Activated effector memory CD4-positive, alpha-beta T cell treated with Interleukin-2 at 50 U/mL for 16 hours (primary cell): ENCODE data around the gene ANO6.
"Not testable (repeated sequence)": the region's sequence is repeated elsewhere in the genome, so short reads cannot be mapped to it uniquely, and the experiment has no call there.

Source experiments
- DNase-seq: peaks from one replicate; pipeline ENCODE4 v3.0.0-alpha.2; 2020

The ANO6 gene

GRCh38 chr12:45315462-45315861, 99.6 kb downstream of the ANO6 start:
- DNase-seq = no peak

GRCh38 chr12:45317261-45317660, 101.4 kb downstream of the ANO6 start:
- DNase-seq = not testable (repeated sequence)

GRCh38 chr12:45322810-45323209, 106.9 kb downstream of the ANO6 start:
- DNase-seq = no peak

- no peak for DNase-seq
These were observed 108.5 kb downstream of the ANO6 start for GRCh38 chr12:45324391-45324790.

GRCh38 chr12:45326358-45326975, 110.6 kb downstream of the ANO6 start:
- DNase-seq = no peak

- no peak for DNase-seq
These were observed 112.0 kb downstream of the ANO6 start for GRCh38 chr12:45327823-45328383.

GRCh38 chr12:45329238-45329637, 113.3 kb downstream of the ANO6 start:
- no peak for DNase-seq

GRCh38 chr12:45329702-45330101, 113.8 kb downstream of the ANO6 start:
- DNase-seq = no peak

GRCh38 chr12:45331552-45331951, 115.7 kb downstream of the ANO6 start:
- no peak for DNase-seq

- no peak for DNase-seq
These were observed 118.5 kb downstream of the ANO6 start for GRCh38 chr12:45334396-45334795.

GRCh38 chr12:45336331-45336730, 120.4 kb downstream of the ANO6 start:
- DNase-seq = no peak

GRCh38 chr12:45336762-45337596, 121.1 kb downstream of the ANO6 start:
- no peak for DNase-seq

GRCh38 chr12:45337835-45338234, 121.9 kb downstream of the ANO6 start:
- DNase-seq = no peak

GRCh38 chr12:45338272-45338671, 122.4 kb downstream of the ANO6 start:
- DNase-seq = no peak

GRCh38 chr12:45339035-45339434, 123.1 kb downstream of the ANO6 start:
- no peak for DNase-seq

GRCh38 chr12:45342171-45342570, 126.3 kb downstream of the ANO6 start:
- no peak for DNase-seq

GRCh38 chr12:45342848-45343247, 127.0 kb downstream of the ANO6 start:
- no peak for DNase-seq

- no peak for DNase-seq
These were observed 127.6 kb downstream of the ANO6 start for GRCh38 chr12:45343269-45344051.

GRCh38 chr12:45348311-45348710, 132.4 kb downstream of the ANO6 start:
- DNase-seq = no peak

- DNase-seq = no peak
These were observed 133.1 kb downstream of the ANO6 start for GRCh38 chr12:45348986-45349385.

GRCh38 chr12:45349916-45350315, 134.0 kb downstream of the ANO6 start:
- no peak for DNase-seq

- no peak for DNase-seq
These were observed 135.0 kb downstream of the ANO6 start for GRCh38 chr12:45350861-45351260.

GRCh38 chr12:45351921-45352670, 136.2 kb downstream of the ANO6 start:
- no peak for DNase-seq
